MM.1S (cell line): Measurements from ENCODE around the gene LYSMD3.

Experiments
- CTCF ChIP-seq: fragments of 300-600 bp; sonication (generic); IDR thresholded peaks from 2 replicates; pipeline ENCODE4 v1.5.1; 2016; ENCODE audit warnings: antibody characterized with exemption, low read length, mixed read lengths
- EZH2 ChIP-seq: fragments of 300-600 bp; sonication (generic); optimal IDR thresholded peaks from 2 replicates; pipeline ENCODE3; 2017; ENCODE audit warnings: low read depth, mild to moderate bottlenecking, antibody characterized with exemption, low read length, mixed read lengths

GRCh38 chr5:90473396-90474234 is 55.8 kb downstream of the LYSMD3 start:
- TF ChIP-seq CTCF, result no peak
- TF ChIP-seq EZH2, result no peak
